ENCODE data around the gene EFHC2.

DNA sequence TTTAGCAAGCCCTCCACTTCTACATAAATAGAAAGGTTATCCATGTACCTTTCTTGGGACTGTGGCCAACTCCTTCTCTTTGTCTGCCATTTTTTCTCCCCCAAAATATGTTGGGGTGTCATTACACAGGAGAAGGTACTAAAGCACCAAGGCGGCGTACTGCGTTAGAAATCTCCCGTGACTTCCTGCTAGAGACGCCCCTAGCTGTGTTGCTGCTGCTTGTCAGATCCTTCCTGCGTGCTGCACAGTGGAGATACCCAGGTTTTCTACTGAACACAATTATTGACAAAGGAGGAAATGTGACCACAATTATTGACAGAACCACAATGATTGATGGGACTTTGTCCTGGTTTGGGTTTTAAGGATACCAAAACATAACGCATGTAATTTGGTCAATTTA, 97.7 kb downstream of the EFHC2 start:
- TF ChIP-seq, protein P1, sequence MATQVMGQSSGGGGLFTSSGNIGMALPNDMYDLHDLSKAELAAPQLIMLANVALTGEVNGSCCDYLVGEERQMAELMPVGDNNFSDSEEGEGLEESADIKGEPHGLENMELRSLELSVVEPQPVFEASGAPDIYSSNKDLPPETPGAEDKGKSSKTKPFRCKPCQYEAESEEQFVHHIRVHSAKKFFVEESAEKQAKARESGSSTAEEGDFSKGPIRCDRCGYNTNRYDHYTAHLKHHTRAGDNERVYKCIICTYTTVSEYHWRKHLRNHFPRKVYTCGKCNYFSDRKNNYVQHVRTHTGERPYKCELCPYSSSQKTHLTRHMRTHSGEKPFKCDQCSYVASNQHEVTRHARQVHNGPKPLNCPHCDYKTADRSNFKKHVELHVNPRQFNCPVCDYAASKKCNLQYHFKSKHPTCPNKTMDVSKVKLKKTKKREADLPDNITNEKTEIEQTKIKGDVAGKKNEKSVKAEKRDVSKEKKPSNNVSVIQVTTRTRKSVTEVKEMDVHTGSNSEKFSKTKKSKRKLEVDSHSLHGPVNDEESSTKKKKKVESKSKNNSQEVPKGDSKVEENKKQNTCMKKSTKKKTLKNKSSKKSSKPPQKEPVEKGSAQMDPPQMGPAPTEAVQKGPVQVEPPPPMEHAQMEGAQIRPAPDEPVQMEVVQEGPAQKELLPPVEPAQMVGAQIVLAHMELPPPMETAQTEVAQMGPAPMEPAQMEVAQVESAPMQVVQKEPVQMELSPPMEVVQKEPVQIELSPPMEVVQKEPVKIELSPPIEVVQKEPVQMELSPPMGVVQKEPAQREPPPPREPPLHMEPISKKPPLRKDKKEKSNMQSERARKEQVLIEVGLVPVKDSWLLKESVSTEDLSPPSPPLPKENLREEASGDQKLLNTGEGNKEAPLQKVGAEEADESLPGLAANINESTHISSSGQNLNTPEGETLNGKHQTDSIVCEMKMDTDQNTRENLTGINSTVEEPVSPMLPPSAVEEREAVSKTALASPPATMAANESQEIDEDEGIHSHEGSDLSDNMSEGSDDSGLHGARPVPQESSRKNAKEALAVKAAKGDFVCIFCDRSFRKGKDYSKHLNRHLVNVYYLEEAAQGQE (IDR thresholded peaks at IDR 0.05; ENCODE audit: low read depth, low read length): no peak
- TF ChIP-seq, protein P2, sequence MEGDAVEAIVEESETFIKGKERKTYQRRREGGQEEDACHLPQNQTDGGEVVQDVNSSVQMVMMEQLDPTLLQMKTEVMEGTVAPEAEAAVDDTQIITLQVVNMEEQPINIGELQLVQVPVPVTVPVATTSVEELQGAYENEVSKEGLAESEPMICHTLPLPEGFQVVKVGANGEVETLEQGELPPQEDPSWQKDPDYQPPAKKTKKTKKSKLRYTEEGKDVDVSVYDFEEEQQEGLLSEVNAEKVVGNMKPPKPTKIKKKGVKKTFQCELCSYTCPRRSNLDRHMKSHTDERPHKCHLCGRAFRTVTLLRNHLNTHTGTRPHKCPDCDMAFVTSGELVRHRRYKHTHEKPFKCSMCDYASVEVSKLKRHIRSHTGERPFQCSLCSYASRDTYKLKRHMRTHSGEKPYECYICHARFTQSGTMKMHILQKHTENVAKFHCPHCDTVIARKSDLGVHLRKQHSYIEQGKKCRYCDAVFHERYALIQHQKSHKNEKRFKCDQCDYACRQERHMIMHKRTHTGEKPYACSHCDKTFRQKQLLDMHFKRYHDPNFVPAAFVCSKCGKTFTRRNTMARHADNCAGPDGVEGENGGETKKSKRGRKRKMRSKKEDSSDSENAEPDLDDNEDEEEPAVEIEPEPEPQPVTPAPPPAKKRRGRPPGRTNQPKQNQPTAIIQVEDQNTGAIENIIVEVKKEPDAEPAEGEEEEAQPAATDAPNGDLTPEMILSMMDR (IDR thresholded peaks at IDR 0.05 in 2 of 3, conservative IDR thresholded peaks at IDR 0.05 in 1 of 3; ENCODE audit: control insufficient read depth in 2 of 3, extremely low read depth in 1 of 3, insufficient read depth in 1 of 3, low read depth in 3 of 3, low read length in 3 of 3): no peak
- TF ChIP-seq ZNF384 (IDR thresholded peaks at IDR 0.05; ENCODE audit: borderline replicate concordance, low read depth, low read length) (no peak), HDAC6 (IDR thresholded peaks at IDR 0.05; ENCODE audit: unreplicated experiment) (no peak), TAF1 (IDR thresholded peaks at IDR 0.05; ENCODE audit: borderline replicate concordance, low read depth, low read length) (no peak), RAD21 (IDR thresholded peaks at IDR 0.05; ENCODE audit: insufficient read depth, low read depth, low read length) (no peak), EP300 (IDR thresholded peaks at IDR 0.05; ENCODE audit: borderline replicate concordance in 1 of 2, control insufficient read depth in 1 of 2, low read depth in 2 of 2, low read length in 2 of 2) (no peak), ATF7 (IDR thresholded peaks at IDR 0.05; ENCODE audit: low read depth) (no peak)
- TF ChIP-seq, protein P3, sequence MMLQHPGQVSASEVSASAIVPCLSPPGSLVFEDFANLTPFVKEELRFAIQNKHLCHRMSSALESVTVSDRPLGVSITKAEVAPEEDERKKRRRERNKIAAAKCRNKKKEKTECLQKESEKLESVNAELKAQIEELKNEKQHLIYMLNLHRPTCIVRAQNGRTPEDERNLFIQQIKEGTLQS (IDR thresholded peaks at IDR 0.05; ENCODE audit: borderline replicate concordance, extremely low read depth, low read depth, low read length): no peak
- TF ChIP-seq, protein P4, sequence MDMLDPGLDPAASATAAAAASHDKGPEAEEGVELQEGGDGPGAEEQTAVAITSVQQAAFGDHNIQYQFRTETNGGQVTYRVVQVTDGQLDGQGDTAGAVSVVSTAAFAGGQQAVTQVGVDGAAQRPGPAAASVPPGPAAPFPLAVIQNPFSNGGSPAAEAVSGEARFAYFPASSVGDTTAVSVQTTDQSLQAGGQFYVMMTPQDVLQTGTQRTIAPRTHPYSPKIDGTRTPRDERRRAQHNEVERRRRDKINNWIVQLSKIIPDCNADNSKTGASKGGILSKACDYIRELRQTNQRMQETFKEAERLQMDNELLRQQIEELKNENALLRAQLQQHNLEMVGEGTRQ (IDR thresholded peaks at IDR 0.05; ENCODE audit: borderline replicate concordance, low read depth, low read length): no peak

All from GM12878 (cell line).